IPS-NIHi11 (cell line): ENCODE measurements around the gene RAB7B.

ENCODE experiments used
- DNase-seq: peaks from one replicate; pipeline ENCODE4 v3.0.0; 2012; ENCODE audit warnings: mixed read lengths, low spot score

The RAB7B gene

DNA sequence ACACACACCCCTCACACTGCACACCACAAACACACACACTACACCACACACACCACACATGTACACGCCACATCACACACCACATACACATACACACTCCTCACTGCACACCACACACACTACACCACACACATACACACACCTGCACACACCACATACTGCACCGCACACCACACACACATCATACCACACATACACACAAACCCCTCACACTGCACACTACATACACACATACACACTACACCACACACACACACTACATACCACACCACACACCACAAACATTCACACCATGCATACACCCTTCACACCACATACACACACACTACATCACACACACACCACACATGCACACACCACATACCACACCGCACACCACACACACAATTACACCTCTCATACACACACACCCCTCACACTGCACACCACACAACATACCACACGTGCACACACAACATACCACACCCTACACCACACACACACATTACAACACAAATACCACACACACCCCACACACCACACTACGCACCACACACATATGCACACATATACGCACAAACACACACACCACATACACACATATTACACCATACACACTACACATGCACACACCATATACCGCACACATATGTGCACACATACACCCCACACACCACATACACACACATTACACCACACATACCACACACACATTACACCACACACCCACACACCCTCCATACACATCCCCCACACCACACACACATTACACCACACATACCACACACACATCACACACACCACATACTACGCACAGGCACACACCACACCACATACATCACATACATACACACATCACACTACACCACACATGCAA is 29.6 kb downstream of the RAB7B start:
- DNase-seq: no peak

DNA sequence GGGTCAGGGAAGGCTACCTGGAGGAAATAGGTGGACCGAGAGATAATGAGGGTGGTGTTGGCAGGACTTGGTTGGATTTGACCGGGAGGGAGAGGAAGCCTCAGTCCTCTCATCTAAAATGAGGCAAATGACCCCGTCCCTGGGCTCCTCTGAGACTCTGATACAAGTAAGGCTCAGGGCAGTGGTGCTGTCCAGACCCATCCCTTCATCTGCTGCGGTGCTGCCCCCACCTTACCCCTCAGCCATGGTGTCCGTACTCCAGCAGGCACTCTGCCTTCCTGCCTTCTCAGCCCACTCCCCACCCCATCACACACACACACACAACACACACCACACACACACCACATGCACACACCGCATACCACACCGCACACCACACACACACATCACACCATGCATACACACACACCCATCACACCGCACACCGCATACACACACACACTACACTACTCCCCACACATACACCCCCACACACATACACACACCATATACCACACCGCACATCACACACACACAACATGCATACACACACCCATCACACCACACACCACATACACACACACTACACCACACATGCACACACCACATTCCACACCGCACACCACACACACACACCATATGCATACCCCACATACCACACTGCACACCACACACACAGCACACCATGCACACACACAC is 30.6 kb downstream of the RAB7B start:
- no peak for DNase-seq

DNA sequence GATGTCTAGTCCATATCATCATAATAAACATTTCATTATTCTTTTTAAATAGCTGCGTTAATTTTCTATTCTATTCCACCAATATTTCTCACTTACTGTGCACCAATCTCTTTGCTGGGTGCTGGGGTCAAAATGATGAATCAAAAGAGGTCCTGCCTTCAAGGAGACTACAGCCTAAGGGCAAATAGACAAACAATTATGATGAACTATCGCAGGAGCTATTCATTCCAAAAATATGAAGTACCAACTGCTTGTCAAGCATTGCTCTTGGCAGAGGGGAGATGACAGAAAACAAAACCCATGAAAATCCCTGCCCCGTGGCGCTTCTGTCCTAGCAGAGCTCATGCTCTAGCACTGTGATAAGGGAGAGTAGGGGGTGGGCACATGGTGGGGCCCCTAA is 31.1 kb downstream of the RAB7B start:
- no peak for DNase-seq

DNA sequence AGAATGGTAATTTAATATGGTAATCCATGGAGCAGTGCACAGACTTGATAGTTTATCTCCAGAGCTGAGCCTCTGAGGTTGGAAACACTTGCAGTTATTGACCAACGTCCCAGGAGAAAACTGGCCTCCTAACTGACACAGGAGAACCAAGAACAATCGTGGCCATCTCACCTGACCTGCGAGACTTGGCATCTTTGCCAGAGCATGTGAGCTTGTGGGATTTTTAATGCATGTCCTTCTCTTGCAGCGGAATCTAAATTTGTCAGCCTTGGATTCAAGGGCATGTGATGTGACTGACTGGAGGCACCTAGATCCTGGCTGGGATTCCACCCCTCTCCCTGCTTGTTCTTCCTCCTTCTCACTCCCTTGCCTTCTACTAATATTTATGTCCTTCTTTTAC is 32.1 kb downstream of the RAB7B start:
- no peak for DNase-seq

DNA sequence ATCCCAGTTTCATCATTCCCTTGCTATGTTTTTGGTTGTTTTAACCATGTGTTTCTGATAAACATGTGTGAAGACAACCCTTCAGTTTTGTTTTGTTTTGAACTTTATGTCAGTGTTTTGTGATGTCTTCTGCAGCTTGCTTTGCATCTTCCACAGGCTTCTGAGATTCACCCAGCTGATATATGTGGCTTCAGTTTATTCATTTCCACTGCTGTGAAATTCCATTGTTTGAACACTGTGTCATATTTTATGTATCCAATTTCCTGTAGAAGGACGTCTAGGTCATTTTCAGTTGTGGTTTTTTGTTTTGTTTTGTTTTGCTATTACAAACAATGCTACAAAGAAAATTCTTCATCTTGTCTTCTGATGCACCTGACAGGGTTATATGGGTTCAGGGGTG is 32.7 kb downstream of the RAB7B start:
- DNase-seq: no peak

DNA sequence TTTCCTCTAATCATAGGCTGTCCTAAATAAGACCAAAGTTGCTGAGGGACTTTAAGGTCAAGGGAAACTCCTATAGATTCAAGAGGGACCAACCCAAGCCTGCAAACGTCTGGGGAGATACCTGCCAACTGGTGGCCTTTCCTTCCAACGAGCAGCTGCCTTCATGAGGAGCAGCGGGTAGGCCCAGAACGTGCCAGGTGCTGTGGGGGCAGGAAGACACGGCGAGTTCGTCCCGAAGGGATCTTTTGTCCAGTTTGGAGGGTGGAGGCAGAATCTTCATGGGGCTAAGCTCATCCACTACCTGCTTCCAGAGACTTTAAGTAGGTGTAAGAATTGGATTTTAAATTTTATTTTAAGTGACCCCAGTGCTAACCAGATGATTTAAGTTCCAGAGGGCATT is 34.0 kb downstream of the RAB7B start:
- no peak for DNase-seq

DNA sequence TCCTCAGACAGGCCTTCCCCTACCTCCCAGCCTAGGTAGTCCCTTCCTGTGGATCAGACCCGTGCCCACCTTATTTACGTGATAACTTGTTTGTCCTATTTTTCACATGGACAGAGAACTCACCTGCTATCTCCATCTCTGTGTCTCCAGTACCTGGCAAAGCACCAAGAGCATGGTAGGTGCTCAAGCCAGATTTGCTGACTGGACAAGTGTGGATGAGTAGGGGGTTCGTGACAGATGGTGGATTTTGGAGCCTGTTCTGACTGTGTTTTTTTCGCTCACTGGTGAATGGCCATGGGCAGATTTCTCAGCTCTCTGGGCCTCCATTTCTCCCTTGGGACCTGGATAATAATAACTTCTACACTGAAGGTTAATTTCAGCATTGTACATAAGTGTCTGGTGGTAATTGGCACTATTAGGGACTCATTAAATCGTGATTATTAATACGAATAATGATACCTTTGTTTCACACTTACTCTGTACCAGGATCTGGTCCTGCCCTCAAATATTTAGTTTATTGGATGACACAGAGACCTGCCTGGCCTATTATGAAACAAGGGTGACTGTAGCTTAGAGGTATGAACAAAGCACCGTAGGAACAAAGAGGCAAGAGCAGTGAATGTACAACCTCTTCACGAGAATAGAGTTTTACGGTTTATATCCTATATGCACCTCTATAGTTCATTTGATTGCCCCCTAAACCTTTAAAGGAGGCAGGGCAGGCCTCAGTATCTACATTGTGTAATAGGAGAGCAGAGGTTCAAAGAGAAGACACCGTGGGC is 35.5 kb downstream of the RAB7B start:
- no peak for DNase-seq

DNA sequence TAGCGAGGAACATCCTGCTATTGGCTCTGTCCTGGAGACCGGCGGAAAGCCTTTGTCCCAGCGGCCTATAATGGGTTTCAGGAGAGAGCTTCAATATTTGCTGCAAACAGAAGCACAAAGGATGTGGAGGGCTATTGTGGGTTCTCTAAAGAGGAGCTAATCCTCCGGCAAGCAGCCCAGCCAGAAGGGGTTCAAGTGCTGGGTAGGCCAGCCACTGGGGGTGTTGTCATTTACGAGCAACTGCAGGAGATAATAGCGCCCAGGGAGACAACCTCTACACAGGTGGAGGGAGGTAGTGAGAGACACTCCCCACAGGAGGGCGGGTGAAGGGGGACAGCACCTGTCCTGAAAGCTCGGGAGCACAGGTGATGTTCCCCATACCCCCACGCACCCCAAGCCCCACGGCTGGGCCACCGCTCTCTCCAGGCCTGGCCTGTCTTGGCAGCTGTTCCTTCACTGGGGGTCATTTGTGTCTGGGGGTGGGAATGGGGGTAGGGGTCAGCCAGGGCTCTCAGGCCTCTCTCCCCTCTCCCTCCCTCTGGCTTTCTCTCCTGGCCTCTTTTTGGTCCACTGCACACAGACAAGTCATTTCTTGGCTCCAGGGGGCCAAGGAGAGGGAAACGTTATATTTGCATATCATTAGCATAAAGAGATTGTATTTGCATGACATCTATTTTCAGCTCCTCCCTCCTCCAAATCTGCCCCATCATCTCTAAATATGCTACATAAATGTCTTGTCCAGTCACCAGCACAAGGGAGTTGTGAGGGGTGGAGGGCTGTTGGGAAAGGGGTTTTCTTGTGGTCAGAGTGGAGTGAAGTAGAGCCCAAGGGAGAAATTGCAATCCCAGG is 37.9 kb downstream of the RAB7B start:
- DNase-seq: no peak

DNA sequence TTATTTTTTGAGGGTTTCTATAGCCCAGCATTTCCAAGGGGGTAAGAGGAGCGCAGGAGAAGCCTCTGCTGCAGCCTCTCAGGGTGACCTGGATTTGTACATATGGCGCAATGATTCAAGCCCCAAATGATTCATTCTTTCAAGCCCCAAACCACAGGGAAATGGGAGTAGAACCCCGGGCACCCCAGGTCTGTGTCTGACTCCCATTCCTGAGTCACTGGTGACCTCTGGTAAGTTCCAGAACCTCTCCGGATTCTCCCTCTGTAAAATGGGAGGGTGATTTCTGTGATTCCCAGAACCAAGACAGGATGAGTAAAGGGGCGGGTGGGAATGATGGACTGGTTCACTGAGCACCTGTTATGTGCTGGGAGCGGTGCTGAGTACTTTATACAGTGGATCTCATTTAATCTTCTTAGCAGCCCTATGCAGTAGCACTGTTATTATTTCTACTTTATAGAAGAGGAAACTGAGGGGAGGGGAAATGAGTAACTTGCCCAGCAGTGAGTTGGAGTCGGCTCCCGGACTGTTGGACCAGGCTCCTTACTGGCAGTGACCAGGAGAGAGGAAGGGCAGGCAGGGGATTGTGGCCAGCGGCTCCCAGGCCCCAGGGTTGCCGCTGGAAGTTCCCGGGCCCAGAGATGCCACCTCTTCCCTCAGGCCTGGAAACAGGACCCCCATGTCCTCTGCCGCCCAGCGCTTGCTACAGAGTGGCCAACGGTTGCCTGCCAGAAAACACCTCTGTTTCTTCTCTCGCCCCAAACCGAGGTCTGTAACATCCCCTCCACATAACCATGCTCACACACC is 39.6 kb downstream of the RAB7B start:
- DNase-seq: no peak

DNA sequence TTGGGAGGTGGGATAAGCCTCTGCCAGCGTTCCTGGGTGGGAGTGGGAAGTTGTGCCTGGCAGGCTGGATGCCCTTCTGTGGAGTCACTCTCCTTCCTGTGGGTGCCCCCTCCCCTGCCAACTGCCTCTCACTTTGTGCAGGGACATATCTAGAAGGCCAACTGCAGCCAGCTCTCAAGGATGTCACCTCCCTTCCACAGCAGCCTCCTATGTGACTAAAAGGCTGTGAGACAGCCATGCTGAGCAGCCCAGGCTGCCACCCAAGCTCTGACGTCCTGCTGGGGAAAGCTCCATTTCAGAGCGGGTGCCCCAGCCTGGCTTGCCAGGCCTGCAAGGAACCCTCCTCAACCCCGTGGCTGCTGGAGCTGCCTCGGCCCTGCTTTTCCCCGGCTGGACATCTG is 40.4 kb downstream of the RAB7B start:
- no peak for DNase-seq

DNA sequence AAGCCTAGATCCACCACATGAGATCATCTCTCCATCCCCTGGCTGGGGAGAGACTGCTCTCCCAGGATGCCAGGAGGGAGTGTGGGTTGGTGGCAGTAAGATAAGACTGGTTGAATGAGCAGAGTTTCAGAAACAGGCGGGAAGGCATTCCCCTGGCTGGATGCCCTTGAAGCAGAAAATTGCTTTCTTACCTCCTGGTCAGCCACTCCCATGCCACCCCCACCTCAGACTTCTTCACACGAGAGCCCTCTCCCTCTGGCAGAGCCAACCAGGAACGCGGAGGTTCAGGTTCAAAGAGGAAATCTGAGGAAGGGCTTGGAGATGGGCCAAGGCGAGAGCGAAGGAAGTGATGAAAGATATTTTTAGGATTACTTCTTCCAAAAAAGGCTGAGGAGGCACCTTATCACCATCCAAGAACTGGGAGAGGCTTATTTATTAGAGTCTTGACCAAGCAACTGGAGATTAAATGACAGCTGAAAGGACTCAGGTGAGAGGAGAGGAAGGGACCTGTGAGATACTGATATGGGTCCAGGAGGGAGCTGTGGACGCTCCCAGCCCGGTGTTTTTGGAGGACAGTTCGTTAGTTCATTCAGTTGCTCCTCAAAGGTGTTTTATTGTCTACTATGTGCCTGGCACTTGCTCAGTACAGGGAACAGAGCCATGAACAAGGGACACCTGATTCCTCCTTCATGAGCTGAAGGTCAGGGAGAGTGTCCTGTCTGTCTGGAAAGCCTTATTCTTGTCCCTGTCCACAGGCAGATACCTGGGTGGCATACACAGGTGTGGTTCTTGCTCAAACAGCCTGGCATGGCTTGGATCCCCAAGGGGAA is 41.0 kb downstream of the RAB7B start:
- DNase-seq: no peak

DNA sequence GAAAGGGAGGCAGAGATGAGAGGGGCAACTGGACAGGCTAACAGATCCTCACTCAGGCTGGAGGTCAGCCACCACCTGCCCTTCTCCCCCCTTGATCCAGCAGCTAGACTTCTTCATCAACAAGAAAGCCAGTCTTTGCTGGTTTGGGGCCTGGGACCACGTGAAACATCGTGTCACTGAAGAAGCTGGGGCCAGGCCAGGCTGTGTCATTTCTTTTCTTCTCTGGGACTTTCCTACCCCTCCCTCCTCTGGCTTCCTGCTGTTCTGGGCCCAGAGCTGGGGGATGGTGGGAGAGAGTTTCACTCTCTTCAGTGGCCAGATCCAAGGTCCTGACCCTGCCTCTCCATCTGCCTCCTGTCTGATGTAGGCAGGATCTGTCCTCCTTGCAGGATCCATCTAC is 41.8 kb downstream of the RAB7B start:
- no peak for DNase-seq

DNA sequence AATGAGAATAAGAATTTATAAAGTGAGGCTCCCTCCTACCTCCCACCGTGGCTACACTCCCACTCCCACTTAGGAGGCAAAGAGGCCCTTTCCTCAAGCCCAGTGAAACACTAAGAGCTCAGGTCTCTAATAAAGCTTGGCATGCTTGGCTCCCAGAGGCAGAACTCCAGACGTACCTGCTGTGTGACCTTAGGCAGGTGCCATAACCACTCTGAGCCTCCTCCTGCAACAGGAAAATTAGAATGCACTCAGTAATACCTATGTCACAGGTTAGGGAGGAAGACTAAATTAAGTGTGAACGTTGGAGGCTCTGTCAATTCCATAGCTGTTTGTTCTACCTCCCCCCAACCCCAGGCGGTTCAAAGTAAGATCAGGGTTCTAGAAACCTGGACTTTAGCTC is 43.4 kb downstream of the RAB7B start:
- DNase-seq: no peak

DNA sequence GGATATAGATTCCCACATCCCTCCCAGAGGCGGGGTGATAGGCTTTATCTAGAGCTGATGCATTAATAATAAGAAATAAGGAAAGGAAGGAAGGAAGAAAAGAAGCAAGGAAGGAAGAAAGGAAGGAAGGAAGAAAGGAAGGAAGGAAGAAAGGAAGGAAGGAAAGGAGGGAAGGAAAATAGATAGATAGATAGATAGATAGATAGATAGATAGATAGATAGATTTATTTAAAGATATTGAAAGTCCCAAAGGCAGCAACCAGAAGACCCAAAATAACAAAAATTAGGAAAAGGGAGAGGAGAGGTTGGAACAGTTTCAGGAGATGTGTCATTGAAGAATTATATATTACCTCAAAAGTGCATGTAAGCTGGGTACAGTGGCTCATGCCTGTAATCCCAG is 47.7 kb downstream of the RAB7B start:
- DNase-seq: no peak

DNA sequence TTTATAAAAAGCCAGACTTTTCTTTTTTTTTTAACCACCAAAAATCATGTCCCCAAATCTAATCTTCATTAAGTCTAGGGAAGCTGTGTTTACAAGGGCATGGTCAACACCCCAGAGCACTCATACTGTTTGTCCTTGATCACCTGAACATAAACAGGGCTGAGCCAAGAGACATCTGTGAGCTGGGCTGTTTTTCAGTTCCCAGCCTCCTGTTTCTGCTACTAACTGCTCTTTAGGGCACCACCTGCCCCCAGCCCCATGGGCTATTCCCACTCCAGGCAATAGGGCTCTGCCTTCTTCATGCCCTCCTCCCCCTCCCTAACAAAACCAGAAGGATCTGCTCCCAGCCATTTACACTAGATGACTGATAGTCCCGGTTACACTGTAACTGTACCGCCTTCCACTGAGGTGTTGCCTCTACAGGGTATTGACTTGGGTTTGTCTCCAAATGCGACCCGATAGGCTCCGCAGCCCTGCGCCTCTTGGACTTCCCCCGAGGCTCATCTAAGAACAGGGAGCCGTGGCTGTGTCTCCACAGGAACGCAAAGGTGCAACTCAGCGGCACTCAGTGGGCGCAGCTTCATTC is 48.3 kb downstream of the RAB7B start:
- DNase-seq: no peak

DNA sequence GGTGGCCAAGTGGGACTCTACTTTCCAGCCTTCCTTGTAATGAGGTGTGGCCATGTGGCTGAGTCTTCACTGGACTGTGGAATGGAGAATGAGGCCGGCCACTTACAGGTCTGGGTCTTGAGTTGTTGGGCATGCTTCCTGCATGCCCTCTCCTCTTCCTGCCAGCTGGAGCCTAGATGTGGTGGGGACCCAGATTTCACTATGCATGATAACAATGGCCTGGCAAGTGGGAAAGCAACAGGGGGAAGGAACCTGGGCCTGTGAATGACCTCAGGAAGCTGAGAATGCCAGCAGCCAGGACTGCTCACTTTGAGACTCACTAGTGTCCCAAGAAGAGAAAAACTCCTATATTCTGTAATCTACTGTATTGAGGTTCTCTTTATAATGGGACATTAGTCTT is 51.4 kb downstream of the RAB7B start:
- no peak for DNase-seq

DNA sequence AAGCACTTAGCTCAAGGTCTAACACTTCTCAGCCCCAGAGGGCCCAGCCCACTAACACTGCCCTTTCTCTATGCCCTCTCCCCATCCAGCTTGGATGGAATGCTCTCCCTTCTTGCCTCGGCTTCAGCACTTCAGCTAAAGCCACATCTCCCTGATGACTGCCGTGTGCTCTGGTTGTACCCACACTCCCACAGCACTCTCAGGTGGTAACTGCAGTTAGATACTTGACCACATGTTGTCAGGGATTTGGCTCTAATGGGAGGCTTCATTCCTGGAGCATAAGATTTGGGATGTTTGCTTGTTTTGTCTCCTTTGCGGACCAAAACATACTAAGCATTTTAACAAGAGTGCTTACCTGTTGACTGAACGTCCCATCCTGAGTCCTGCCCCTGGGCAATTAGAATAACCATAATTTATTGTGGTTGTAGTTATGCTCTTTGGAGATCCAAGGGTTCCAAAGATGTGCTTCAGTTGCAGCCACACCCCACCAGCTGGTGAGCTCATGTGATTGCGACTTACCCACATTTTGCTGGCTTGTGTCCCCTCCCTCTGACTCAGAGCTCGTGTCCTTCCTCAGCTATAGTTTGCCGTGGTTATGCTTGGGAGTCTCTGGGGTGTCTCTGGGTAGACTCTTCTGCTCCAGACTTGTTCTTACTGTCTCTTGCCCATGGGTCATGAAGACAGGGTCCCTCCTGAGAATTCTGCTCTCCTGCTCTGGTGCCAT is 52.2 kb downstream of the RAB7B start:
- DNase-seq: no peak

DNA sequence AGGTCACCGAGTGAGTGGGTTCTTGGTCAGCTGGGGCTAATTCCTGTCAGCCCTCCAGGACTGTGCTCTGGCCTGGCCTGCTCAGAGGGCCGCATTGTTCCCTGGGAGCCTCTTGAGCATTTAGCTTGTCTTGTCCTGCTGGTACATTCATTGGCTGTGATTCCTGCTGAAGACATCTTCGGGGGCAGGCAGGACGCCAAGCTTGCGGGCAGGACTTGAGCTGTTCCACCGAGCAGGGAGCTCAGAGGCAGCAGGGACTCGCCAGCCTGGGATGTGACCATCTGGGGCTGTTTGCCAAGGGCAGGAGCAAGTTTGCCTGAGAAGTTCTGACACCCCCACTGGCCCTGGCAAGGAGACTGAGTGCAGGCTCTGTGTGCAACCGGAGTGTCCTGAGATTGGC is 52.9 kb downstream of the RAB7B start:
- DNase-seq: no peak

DNA sequence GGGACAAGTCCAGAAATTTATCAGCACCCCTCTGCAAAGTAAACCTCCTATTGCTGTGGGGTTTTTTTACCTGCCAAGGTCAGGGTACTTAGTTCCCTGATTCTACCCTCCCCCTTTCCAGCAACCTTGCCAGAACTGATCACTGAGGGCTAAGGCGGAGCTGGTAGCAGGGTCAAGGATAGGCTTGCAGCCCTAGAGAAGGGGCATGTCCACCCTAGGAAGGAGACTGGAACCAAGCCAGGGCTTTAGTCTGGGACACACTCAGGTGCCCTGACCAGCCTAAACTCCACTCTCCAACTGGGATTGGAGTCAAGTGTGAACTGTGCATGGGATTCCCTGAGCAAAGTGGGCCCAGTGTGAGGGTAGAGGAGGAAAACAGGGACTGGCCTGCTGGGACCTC is 53.4 kb downstream of the RAB7B start:
- no peak for DNase-seq
